GM12878 (cell line): ENCODE results near the gene GLYAT. TPM values are rescaled to one million over a fixed set of nuclear protein-coding genes. Genes with fewer than 3 reads are reported as not detected.
"Not testable (repeated sequence)": the region's sequence is repeated elsewhere in the genome, so short reads cannot be mapped to it uniquely, and the experiment has no call there.

Experiments
- ATAC-seq: fragments of 200-7000 bp; cut with Tn5 transposase; 3 replicates; pipeline ENCODE4 v1.9.1; 2020; ENCODE audit warnings: mild to moderate bottlenecking, moderate library complexity
- BruUV-seq: library from RNA; stranded (reverse); fragments of 400-500 nt; replicated peaks from 2 replicates; lab custom pipeline; 2021; lab: Mats Ljungman, UMichigan
- CTCF ChIA-PET: fragments of 300-600 bp; sonication (Branson Sonifier 250); formaldehyde crosslinking; extraction: SDS; loops from one replicate; lab custom pipeline; 2021; ENCODE audit warnings: inconsistent platforms; lab: Yijun Ruan, JAX
- POLR2A ChIA-PET: fragments of 350-600 bp; formaldehyde crosslinking; extraction: SDS; loops from one replicate; lab custom pipeline; 2021; ENCODE audit warnings: inconsistent platforms; lab: Charles Lee
- RAD21 ChIA-PET: fragments of 300-600 bp; sonication (Branson Sonifier 250); formaldehyde crosslinking; loops from one replicate; lab custom pipeline; 2023; ENCODE audit warnings: antibody characterized with exemption; ENCODE audit not compliant: unreplicated experiment; lab: Charles Lee
- SMC1A ChIA-PET: fragments of 300-600 bp; sonication (Branson Sonifier 250); formaldehyde crosslinking; loops from one replicate; lab custom pipeline; 2023; ENCODE audit not compliant: unreplicated experiment, uncharacterized antibody; lab: Charles Lee
- DNase-seq: peaks from one replicate; pipeline ENCODE4 v3.0.0-alpha.2; 2011; ENCODE audit warnings: low read depth, low spot score
- FAIRE-seq: peaks from 3 replicates; lab custom pipeline; 2011; peaks lifted over from hg19 to GRCh38; lab: Jason Lieb, UNC
- H2AFZ ChIP-seq: 2 replicates; pipeline ENCODE4 v1.6.0; 2011; ENCODE audit warnings: low read depth, low read length, control low read depth; ENCODE audit not compliant: control insufficient read depth
- H3K27ac ChIP-seq: 2 replicates; pipeline ENCODE4 v1.5.1; 2011; ENCODE audit warnings: control low read depth; ENCODE audit not compliant: control insufficient read depth, insufficient read depth
- H3K27me3 ChIP-seq, 2 experiments: replicated peaks in 1 of 2; 2 replicates each; pipeline versions ENCODE4 v1.6.0 to v1.6.1; 2011; ENCODE audit warnings: low read length in 1 of 2; ENCODE audit not compliant: control insufficient read depth in 2 of 2, insufficient read depth in 2 of 2
- H3K36me3 ChIP-seq, 2 experiments: 2 replicates each; pipeline ENCODE4 v1.5.1; 2011; ENCODE audit warnings: low read length in 1 of 2; ENCODE audit not compliant: control insufficient read depth in 2 of 2, insufficient read depth in 2 of 2
- H3K4me1 ChIP-seq: 2 replicates; pipeline ENCODE4 v1.6.1; 2011; ENCODE audit warnings: mild to moderate bottlenecking, low read length, moderate library complexity, mixed read lengths; ENCODE audit not compliant: control insufficient read depth, insufficient read depth
- H3K4me2 ChIP-seq: 2 replicates; pipeline ENCODE4 v1.6.0; 2011; ENCODE audit warnings: control low read depth; ENCODE audit not compliant: control insufficient read depth, insufficient read depth
- H3K4me3 ChIP-seq: fragments of 200-600 bp; sonication (generic); 2 replicates; pipeline ENCODE4 v1.5.1; 2016
- H3K79me2 ChIP-seq: 2 replicates; pipeline ENCODE4 v1.6.0; 2011; ENCODE audit warnings: low read length; ENCODE audit not compliant: control insufficient read depth, insufficient read depth
- H3K9ac ChIP-seq: 2 replicates; pipeline ENCODE4 v1.8.0; 2011; ENCODE audit warnings: low read length, control low read depth, mixed read lengths; ENCODE audit not compliant: control insufficient read depth, insufficient read depth
- H3K9me3 ChIP-seq: replicated peaks from 3 replicates; pipeline ENCODE4 v1.5.1; 2011; ENCODE audit warnings: mild to moderate bottlenecking, low read length; ENCODE audit not compliant: control insufficient read depth, insufficient read depth
- H4K20me1 ChIP-seq: 2 replicates; pipeline ENCODE4 v1.6.0; 2011; ENCODE audit not compliant: control insufficient read depth, insufficient read depth
- WGBS: methylation state at CpG from one replicate; pipeline ENCODE4 v1.1.6; 2016; ENCODE audit warnings: low lambda C conversion rate; ENCODE audit not compliant: insufficient replicate concordance, insufficient coverage; ENCODE audit errors: missing lambda C conversion rate; 5-methylcytosine and 5-hydroxymethylcytosine counted together
- in situ Hi-C: fragments of 300-500 bp; cut with MboI; formaldehyde crosslinking; loops from 9 replicates; pipeline ENCODE4 v1.14.3; 2018; ENCODE audit warnings: mixed read lengths
- intact Hi-C: fragments of 100-400 bp; cut with micrococcal nuclease; formaldehyde crosslinking; loops from one replicate; pipeline ENCODE4 v1.14.2; 2022; ENCODE audit not compliant: unreplicated experiment
- polyA plus RNA-seq, 11 experiments: library from polyadenylated mRNA; depleted of rRNA in 4 of 11; unstranded in 6 of 11; stranded (reverse) in 5 of 11; fragments of >200 nt; fragmentation: Nextera tagmentation in 4 of 11; fragmentation: Illumina TruSeq in 1 of 11; extraction: Ambion mirVana in 4 of 11; extraction: Trizol in 1 of 11; gene quantifications; 1 replicate in 1 of 11; 2 replicates in 10 of 11; pipeline versions ENCODE4 v1.2.1 to v1.2.3, GENCODE V29; 2011 to 2016; ENCODE audit warnings: inconsistent platforms in 2 of 11, missing spikeins in 2 of 11, low read depth in 1 of 11
- total RNA-seq, 4 experiments: library from RNA; depleted of rRNA in 3 of 4; stranded (reverse); fragments of >200 nt in 3 of 4; fragmentation: Illumina TruSeq in 1 of 4; extraction: Trizol in 1 of 4; gene quantifications; 2 replicates each; pipeline versions ENCODE4 v1.2.1 to v1.2.3, GENCODE V29; 2013 to 2021
- TF ChIP-seq, protein P1 (sequence below): fragments of 450-650 bp; IDR thresholded peaks from 2 replicates; pipeline ENCODE4 v1.6.1; 2018; ENCODE audit warnings: mild to moderate bottlenecking, low read depth, moderate library complexity; ENCODE audit not compliant: partially characterized antibody
- TF ChIP-seq, protein P2 (sequence below): fragments of 450-650 bp; IDR thresholded peaks from 2 replicates; pipeline ENCODE4 v1.6.1; 2016; ENCODE audit warnings: mild to moderate bottlenecking, moderate library complexity, borderline replicate concordance

The GLYAT gene
- total and polyA plus RNA-seq, 10 of the 15 experiments (the other 5 are each of a cell fraction or from before 2014, with no cell fraction given): 0.18 TPM; not detected in 9

DNA sequence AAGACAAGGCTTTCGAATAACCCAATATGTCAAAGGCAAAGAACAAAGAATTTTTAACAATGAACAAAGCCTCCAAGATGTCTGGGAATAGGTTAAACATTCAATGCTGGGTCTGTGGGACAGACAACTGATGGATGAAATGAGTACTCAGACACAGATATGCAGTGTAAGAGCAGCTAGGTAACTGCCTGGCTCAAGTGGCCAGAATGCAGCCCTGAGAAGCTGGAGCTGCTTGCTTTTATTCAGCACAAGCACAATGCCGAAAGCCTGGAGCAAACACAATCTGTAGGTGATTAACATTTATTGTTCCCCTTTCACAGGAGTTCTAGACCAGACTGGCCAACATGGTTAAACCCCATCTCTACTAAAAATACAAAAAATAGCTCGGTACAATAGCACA lies 24.0 kb downstream of the GLYAT start (continued):
- TF ChIP-seq, protein P1, sequence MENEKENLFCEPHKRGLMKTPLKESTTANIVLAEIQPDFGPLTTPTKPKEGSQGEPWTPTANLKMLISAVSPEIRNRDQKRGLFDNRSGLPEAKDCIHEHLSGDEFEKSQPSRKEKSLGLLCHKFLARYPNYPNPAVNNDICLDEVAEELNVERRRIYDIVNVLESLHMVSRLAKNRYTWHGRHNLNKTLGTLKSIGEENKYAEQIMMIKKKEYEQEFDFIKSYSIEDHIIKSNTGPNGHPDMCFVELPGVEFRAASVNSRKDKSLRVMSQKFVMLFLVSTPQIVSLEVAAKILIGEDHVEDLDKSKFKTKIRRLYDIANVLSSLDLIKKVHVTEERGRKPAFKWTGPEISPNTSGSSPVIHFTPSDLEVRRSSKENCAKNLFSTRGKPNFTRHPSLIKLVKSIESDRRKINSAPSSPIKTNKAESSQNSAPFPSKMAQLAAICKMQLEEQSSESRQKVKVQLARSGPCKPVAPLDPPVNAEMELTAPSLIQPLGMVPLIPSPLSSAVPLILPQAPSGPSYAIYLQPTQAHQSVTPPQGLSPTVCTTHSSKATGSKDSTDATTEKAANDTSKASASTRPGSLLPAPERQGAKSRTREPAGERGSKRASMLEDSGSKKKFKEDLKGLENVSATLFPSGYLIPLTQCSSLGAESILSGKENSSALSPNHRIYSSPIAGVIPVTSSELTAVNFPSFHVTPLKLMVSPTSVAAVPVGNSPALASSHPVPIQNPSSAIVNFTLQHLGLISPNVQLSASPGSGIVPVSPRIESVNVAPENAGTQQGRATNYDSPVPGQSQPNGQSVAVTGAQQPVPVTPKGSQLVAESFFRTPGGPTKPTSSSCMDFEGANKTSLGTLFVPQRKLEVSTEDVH: no peak
- TF ChIP-seq, protein P2, sequence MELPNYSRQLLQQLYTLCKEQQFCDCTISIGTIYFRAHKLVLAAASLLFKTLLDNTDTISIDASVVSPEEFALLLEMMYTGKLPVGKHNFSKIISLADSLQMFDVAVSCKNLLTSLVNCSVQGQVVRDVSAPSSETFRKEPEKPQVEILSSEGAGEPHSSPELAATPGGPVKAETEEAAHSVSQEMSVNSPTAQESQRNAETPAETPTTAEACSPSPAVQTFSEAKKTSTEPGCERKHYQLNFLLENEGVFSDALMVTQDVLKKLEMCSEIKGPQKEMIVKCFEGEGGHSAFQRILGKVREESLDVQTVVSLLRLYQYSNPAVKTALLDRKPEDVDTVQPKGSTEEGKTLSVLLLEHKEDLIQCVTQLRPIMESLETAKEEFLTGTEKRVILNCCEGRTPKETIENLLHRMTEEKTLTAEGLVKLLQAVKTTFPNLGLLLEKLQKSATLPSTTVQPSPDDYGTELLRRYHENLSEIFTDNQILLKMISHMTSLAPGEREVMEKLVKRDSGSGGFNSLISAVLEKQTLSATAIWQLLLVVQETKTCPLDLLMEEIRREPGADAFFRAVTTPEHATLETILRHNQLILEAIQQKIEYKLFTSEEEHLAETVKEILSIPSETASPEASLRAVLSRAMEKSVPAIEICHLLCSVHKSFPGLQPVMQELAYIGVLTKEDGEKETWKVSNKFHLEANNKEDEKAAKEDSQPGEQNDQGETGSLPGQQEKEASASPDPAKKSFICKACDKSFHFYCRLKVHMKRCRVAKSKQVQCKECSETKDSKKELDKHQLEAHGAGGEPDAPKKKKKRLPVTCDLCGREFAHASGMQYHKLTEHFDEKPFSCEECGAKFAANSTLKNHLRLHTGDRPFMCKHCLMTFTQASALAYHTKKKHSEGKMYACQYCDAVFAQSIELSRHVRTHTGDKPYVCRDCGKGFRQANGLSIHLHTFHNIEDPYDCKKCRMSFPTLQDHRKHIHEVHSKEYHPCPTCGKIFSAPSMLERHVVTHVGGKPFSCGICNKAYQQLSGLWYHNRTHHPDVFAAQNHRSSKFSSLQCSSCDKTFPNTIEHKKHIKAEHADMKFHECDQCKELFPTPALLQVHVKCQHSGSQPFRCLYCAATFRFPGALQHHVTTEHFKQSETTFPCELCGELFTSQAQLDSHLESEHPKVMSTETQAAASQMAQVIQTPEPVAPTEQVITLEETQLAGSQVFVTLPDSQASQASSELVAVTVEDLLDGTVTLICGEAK: no peak

DNA sequence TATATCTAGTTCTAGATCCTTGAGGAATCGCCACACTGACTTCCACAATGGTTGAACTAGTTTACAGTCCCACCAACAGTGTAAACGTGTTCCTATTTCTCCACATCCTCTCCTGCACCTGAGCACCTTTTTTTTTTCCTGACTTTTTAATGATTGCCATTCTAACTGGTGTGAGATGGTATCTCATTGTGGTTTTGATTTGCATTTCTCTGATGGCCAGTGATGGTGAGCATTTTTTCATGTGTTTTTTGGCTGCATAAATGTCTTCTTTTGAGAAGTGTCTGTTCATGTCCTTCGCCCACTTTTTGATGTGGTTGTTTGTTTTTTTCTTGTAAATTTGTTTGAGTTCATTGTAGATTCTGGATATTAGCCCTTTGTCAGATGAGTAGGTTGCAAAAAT lies 34.9 kb downstream of the GLYAT start:
- H3K9me3 ChIP-seq, H4K20me1 ChIP-seq, POLR2A ChIA-PET, CTCF ChIA-PET, H3K4me3 ChIP-seq, DNase-seq, H2AFZ ChIP-seq, RAD21 ChIA-PET, SMC1A ChIA-PET, H3K4me2 ChIP-seq, intact Hi-C loops, FAIRE-seq, BruUV-seq, H3K36me3 ChIP-seq, ATAC-seq, H3K4me1 ChIP-seq, H3K9ac ChIP-seq, in situ Hi-C loops, H3K79me2 ChIP-seq, H3K27ac ChIP-seq, H3K27me3 ChIP-seq: not testable (repeated sequence)
- 3% methylated on average over 2 of the region's 3 CpGs for WGBS
